Vagina (tissue), 2 donors: Measurements from ENCODE around the gene IQGAP2. TPM values are rescaled to one million over a fixed set of nuclear protein-coding genes. Genes with fewer than 3 reads are reported as not detected.
"Not testable (repeated sequence)": the region's sequence is repeated elsewhere in the genome, so short reads cannot be mapped to it uniquely, and the experiment has no call there.

Experiments used
- DNase-seq, 2 donors: peaks; one replicate each; pipeline ENCODE4 v3.0.0-alpha.2; 2017; ENCODE audit errors: extremely low spot score in 2 of 2
- H3K27ac ChIP-seq: fragments of 200-600 bp; sonication (generic); one replicate; pipeline ENCODE4 v1.5.1; 2019
- H3K27me3 ChIP-seq: fragments of 200-600 bp; sonication (generic); one replicate; pipeline ENCODE4 v1.5.1; 2019
- H3K36me3 ChIP-seq, 2 donors: fragments of 200-600 bp; sonication (generic); one replicate each; pipeline ENCODE4 v1.5.1; 2017 to 2019
- H3K4me1 ChIP-seq: fragments of 200-600 bp; sonication (generic); one replicate; pipeline ENCODE4 v1.5.1; 2019
- H3K4me3 ChIP-seq, 2 donors: fragments of 200-600 bp; sonication (generic); 1 replicate in 1 of 2; 2 replicates in 1 of 2; pipeline ENCODE4 v1.5.1; 2016 to 2019
- H3K9me3 ChIP-seq: fragments of 200-600 bp; sonication (generic); one replicate; pipeline ENCODE4 v1.5.1; 2019
- CTCF ChIP-seq, 3 experiments: fragments of 450-650 bp in 2 of 3; fragments of 200-600 bp in 1 of 3; sonication (generic) in 1 of 3; IDR thresholded peaks; one replicate each; pipeline ENCODE4 v1.5.1; 2017 to 2019; ENCODE audit warnings: antibody characterized with exemption in 3 of 3, mild to moderate bottlenecking in 2 of 3, moderate library complexity in 2 of 3
- POLR2A ChIP-seq, 2 donors: fragments of 450-650 bp; IDR thresholded peaks; one replicate each; pipeline ENCODE4 v1.6.1; 2017; ENCODE audit warnings: antibody characterized with exemption in 2 of 2, mild to moderate bottlenecking in 2 of 2, moderate library complexity in 2 of 2
- POLR2AphosphoS5 ChIP-seq, 2 donors: sonication (generic); formaldehyde crosslinking; IDR thresholded peaks; one replicate each; pipeline ENCODE4 v1.9.0; 2017; ENCODE audit warnings: antibody characterized with exemption in 2 of 2, mild to moderate bottlenecking in 2 of 2, low read depth in 1 of 2; ENCODE audit not compliant: insufficient read depth in 1 of 2
- intact Hi-C: fragments of 100-400 bp; cut with DNase I; formaldehyde crosslinking; loops from one replicate; pipeline ENCODE4 v1.15.1; 2023
- total RNA-seq: library from RNA; depleted of rRNA; stranded (reverse); fragments of >200 nt; gene quantifications from one replicate; pipeline ENCODE4 v1.2.3, GENCODE V29; 2016

Gene IQGAP2
- total RNA-seq, 1 donor from 2014 or later, result 8.6 TPM

GRCh38 chr5:76547242-76547890 lies 144.3 kb downstream of the IQGAP2 start:
- Histone ChIP-seq H3K4me3 (no peak overlapping the region), H3K27ac (peak overlapping the region; percentile 43), H3K27me3 (no peaks in the 10 kb centered on the region), H3K9me3 (no peaks in the 10 kb centered on the region), H3K36me3 (no peaks in the 10 kb centered on the region), H3K4me1 (peaks cover 27% of the 10 kb centered on the region)
- TF ChIP-seq CTCF (IDR thresholded peaks at IDR 0.05), result no peak
- no peak for TF ChIP-seq POLR2AphosphoS5 (IDR thresholded peaks at IDR 0.05; ENCODE audit: insufficient read depth in 1 of 2, low read depth in 1 of 2)
- no peak for TF ChIP-seq POLR2A (IDR thresholded peaks at IDR 0.05)
- no peak for DNase-seq
- intact Hi-C loops, result no loop called here

DNA sequence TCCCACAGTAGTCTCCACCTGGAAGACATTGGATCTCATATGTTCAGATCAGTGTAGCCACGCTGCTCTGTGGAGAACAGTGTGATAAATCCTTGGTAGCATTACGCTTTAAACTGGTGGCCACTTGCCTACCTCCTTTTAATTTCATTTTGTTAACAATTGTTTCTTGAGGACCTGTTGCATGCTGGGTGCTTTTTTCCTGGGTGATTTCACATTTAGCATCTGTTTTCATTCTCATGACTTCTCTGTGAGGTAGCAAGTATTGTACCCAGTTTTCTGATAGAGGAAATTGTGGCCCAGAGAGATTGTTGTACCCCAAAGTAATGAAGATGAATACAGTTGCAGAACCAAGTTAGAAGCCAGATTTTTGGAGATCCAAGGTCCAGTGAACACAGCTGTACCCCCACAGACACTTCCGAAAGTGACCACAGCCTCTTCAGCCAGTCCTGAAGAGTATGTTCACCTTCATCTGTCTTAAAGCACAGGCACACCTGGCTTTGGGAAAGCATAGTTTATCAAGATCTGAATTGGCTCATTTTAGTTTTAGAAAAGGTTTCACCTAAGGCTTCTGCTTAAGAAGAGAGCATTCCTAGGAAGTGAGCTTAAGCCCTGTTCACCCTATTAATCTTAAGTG lies 144.9 kb downstream of the IQGAP2 start:
- H3K4me1 ChIP-seq, result peaks cover 27% of the 10 kb centered on the region
- intact Hi-C loops, result no loop called here
- no peaks in the 10 kb centered on the region for H3K36me3 ChIP-seq
- TF ChIP-seq POLR2A (IDR thresholded peaks at IDR 0.05) (no peak), POLR2AphosphoS5 (IDR thresholded peaks at IDR 0.05; ENCODE audit: insufficient read depth in 1 of 2, low read depth in 1 of 2) (no peak), CTCF (IDR thresholded peaks at IDR 0.05) (no peak)
- H3K9me3 ChIP-seq, result no peaks in the 10 kb centered on the region
- H3K27ac ChIP-seq, result no peak overlapping the region
- DNase-seq, result no peak
- no peak overlapping the region for H3K4me3 ChIP-seq
- H3K27me3 ChIP-seq, result no peaks in the 10 kb centered on the region

GRCh38 chr5:76548525-76549229 lies 145.6 kb downstream of the IQGAP2 start:
- intact Hi-C loops, result no loop called here
- no peak for DNase-seq
- Histone ChIP-seq H3K27me3 (no peaks in the 10 kb centered on the region), H3K27ac (no peak overlapping the region), H3K36me3 (no peaks in the 10 kb centered on the region), H3K4me1 (peaks cover 27% of the 10 kb centered on the region), H3K4me3 (no peak overlapping the region), H3K9me3 (no peaks in the 10 kb centered on the region)
- TF ChIP-seq POLR2AphosphoS5 (IDR thresholded peaks at IDR 0.05; ENCODE audit: insufficient read depth in 1 of 2, low read depth in 1 of 2), result no peak
- no peak for TF ChIP-seq CTCF (IDR thresholded peaks at IDR 0.05)
- TF ChIP-seq POLR2A (IDR thresholded peaks at IDR 0.05), result no peak

DNA sequence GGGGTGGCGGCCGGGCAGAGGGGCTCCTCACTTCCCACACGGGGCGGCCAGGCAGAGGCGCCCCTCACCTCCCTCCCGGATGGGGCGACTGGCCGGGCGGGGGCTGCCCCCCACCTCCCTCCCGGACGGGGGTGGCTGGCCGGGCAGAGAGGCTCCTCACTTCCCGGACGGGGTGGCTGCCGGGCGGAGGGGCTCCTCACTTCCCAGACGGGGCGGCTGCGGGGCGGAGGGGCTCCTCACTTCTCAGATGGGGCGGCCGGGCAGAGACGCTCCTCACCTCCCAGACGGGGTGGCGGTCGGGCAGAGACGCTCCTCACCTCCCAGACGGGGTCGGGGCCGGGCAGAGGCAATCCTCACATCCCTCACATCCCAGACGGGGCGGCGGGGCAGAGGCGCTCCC lies 147.8 kb downstream of the IQGAP2 start:
- H3K4me1 ChIP-seq, result peaks cover 21% of the 10 kb centered on the region
- H3K27ac ChIP-seq, H3K4me3 ChIP-seq, DNase-seq, H3K36me3 ChIP-seq, intact Hi-C loops, H3K9me3 ChIP-seq, H3K27me3 ChIP-seq: not testable (repeated sequence)

GRCh38 chr5:76552546-76552945 lies 149.5 kb downstream of the IQGAP2 start:
- H3K27me3 ChIP-seq, result no peaks in the 10 kb centered on the region
- no peaks in the 10 kb centered on the region for H3K36me3 ChIP-seq
- intact Hi-C loops, result no loop called here
- TF ChIP-seq POLR2A (IDR thresholded peaks at IDR 0.05) (no peak), POLR2AphosphoS5 (IDR thresholded peaks at IDR 0.05; ENCODE audit: insufficient read depth in 1 of 2, low read depth in 1 of 2) (no peak)
- no peak for DNase-seq
- H3K9me3 ChIP-seq, result no peaks in the 10 kb centered on the region
- H3K4me3 ChIP-seq, result no peak overlapping the region
- H3K4me1 ChIP-seq, result peaks cover 13% of the 10 kb centered on the region
- no peak overlapping the region for H3K27ac ChIP-seq

GRCh38 chr5:76553251-76553650 lies 150.2 kb downstream of the IQGAP2 start:
- Histone ChIP-seq H3K4me3 (no peak overlapping the region), H3K9me3 (no peaks in the 10 kb centered on the region), H3K27ac (no peak overlapping the region), H3K36me3 (no peaks in the 10 kb centered on the region), H3K27me3 (no peaks in the 10 kb centered on the region), H3K4me1 (peaks cover 6% of the 10 kb centered on the region)
- intact Hi-C loops, result no loop called here
- DNase-seq, result no peak
- TF ChIP-seq POLR2A (IDR thresholded peaks at IDR 0.05) (no peak), CTCF (IDR thresholded peaks at IDR 0.05) (no peak), POLR2AphosphoS5 (IDR thresholded peaks at IDR 0.05; ENCODE audit: insufficient read depth in 1 of 2, low read depth in 1 of 2) (no peak)
